ENCODE results near the gene HRK. TPM values are rescaled to one million over a fixed set of nuclear protein-coding genes. Genes with fewer than 3 reads are reported as not detected.

HRK gene
- total RNA-seq, result 0.17 TPM in 1 of 2 replicates, not detected in the other

GRCh38 chr12:116881325-116881876, at the start of gene HRK:
Gene HRK (minus strand): TSS chr12:116881441. CDS start chr12:116881307, 134 bp downstream.

GRCh38 chr12:116910645-116911451, 29.6 kb upstream of the HRK start, which contains the start of gene FBXW8:
Gene FBXW8 (plus strand): TSS chr12:116910950. CDS start chr12:116911038, 88 bp downstream.

Other genes starting within 250 kb of the HRK start
- gene SPRING1, start 143.4 kb downstream of the HRK start, total RNA-seq, result 20.2 and 37.5 TPM in 2 replicates
- gene RNFT2, start 143.1 kb downstream of the HRK start, total RNA-seq, result 2.0 and 7.0 TPM in 2 replicates
- gene FBXW8, start 29.5 kb upstream of the HRK start, total RNA-seq, result 20.9 and 27.1 TPM in 2 replicates
- not detected in 2 replicates for gene TESC, start 218.0 kb upstream of the HRK start, total RNA-seq